AG08396 (cell line): ENCODE measurements around the gene MYL12B.
"Not testable (repeated sequence)": the region's sequence is repeated elsewhere in the genome, so short reads cannot be mapped to it uniquely, and the experiment has no call there.

Experiments used
- DNase-seq: peaks from one replicate; pipeline ENCODE4 v3.0.0; 2012; ENCODE audit warnings: low spot score, mixed read lengths

MYL12B gene

DNA sequence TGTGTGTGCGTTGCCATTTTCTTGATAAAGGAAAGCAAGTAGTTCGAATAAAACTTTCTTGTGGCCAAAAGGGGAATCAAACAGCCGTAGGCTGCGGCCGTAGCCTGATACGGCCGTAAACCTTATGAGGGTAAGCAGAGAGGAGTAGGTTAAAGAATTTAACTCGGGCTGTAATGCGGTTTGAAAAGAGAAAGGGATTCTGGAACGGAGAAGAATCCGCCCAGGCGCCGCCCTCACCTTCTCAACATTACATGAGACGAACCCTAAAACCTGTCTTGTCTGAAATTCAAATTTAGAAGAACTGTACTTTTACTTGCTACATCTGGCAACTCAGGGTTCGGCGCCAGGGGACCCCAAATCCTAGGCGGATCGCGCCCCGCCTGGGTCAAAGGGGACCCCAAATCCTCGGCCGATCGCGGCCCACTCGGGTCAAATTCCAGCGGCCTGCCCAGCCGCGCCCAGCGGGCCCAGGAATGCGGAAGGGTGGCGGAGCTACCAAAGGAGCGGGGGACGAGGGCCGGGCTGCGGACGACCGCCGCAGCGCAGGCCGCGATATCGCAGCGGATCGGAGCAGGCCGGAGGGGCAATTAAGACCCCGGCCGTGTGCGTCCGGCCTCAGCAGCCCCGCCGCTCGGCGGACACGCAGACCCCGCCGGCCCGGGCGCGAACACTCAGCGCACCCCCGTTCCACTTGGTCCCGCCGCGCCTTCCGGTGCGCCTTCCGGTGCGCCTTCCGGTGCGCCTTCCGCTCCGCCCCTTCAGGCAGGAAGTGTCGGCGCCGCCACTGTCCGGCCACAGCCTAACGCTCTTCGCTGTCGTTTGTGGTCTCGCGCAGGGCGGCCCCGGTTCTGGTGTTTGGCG, at the start of gene MYL12B:
Gene MYL12B (plus strand): TSS at position 761 of the 861 bp plus-strand sequence. CDS start 10,766 bp downstream, outside the sequence.
- peak; percentile 82 for DNase-seq

DNA sequence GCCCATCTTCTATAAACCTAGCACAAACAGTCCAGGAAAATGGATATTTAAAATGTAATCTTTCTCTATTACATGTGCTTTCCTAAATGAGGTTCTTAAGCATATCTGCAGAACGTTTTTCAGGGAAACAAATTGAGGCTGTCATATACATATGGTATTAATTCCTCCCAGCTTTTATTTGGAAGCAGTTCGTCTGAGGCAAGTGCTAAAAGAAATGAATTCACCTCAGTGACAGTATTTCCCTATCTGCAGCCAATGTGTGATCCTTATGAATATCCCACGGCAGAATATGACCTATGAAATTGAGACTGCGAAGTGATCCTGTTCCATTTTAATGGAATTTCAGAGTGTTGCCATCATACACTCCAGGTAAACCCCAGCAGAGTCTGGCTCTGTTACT, 49.3 kb upstream of the MYL12B start:
- DNase-seq, result no peak

DNA sequence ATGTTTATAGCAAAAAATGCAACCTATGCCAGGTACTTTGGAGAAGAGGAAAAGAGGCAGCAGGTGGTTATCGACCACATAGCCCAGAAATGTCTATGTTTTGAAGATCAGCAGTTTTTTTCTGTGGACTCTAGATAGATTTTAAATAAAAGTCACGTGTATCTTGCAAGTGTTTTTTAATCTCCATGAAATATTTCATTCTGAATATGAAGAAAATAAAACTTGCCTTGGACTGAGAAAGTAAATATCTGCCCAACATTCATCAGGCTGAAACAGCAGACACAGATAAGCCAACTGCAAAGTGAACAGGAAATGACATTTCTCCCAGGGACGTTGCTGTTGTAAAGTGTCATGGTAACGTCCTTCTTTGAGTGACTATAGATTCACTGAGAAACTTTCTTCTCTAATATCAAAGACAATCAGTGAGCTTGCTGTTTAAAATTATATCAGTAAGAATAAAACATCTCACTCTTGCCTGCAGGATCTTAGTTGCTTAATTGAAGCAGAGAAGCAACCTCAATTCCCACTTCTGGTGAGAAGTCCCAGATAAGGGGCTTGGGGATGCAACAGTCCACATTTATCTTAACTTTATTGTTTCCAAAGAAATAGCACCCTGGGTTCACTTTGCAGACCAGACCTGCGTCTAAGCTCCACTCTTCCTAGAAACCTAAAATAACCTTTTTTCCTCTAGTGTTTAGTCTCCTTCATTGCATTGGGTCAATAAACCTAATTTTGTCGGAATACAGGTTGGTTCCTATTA, 48.5 kb upstream of the MYL12B start:
- DNase-seq, result no peak

DNA sequence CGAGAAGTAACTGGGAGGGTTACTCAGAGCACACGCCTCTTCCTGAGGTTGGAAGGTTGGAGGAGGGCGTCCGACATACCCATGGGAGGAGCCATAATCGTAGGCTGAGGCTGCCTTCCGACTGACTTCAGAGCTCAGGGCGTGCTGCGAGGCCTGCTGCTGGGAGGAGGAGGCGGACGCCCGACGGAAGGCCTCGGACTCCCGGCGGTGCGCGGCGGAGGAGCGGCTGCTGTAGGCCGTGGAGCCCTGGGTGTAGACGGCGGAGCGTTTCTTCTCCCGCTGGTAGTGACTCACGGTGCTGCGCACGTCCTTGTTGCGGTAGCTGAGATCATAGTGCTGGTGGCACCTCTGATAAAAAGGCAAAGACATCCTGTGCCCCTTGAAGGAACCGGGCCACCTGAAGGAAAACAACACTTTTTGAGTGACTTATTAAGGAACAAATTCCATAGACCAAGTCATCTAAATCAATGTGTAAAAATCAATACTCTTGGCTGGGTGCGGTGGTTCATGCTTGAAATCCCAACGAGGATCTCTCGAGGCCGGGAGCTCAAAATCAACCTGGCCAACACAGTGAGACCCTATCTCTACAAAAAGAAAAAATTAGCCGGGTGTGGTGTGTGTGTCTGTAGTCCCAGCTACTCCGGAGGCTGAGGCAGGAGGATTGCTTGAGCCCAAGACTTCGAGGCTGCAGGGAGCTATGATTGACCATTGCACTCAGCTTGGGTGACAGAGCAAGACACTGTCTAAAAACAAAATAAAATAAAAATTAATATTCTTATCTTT, 46.9 kb upstream of the MYL12B start:
- no peak for DNase-seq

DNA sequence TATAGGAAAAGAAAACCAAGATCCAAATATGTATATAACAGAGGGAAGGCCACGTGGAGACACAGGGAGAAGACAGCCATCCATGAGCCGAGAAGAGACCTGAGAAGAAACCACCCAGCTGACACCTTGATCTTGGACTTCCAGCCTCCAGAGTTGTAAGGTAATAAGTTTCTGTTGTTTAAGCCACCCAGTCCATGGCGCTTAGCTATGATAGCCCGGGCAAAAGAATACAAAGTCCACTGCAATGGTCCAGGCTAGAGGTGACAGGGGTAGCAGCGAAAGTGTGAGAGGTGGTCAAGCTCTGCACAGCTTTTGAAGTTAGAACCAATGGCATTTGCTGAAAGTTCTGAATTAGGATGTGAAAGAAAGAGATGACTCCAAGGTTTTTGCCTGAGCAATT, 44.9 kb upstream of the MYL12B start:
- DNase-seq, result no peak

DNA sequence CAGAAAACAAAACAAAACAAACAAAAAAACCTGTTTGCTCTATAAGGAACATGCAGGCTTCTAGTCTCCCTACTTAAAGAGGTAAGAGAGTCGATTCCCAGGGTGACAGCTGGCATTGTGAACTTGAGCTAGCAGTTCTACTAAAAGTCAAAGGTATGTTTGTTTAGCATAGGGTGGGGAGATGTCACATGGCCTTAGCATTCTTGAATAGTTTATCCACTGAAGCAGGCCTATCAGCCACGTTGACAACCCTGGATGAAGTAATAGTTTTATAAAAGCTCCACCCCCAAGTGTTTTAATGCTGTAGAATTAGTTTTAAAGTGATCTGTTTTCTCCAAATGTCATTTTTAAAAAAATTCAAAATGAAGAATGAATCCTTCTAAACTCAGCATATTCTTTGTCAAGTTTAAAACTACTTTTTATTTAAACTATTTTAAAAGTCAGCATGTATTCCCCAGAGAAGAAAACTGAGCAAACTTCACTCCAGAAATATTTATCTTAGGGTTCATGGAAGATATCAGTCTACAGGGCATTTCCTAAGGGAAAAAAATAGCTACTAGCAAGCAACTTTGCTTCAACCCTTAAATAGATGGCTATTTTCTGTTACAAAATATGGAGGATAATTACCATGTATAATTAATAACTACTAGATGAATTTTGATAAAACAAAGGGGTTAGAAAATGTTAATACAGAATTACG, 43.8 kb upstream of the MYL12B start:
- peak; percentile 22 for DNase-seq

DNA sequence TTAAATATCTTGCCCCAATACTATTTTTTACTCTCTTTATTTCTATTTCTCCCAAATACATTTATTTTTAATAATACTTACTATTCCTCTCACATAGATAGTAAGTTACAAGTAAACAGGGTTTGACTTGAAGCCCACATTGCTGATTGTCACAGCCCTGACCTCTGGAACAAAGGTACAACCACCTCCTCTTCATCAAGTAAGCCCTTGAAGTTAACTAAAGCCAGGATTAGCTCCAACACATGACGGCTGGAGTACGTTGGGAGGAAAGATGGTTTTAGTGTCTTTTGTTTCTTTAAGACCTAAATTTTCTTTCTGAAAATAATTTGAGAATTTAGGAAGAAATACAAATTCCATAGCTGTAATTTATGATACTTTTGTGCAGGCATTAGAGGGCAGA, 43.1 kb upstream of the MYL12B start:
- DNase-seq, result no peak

DNA sequence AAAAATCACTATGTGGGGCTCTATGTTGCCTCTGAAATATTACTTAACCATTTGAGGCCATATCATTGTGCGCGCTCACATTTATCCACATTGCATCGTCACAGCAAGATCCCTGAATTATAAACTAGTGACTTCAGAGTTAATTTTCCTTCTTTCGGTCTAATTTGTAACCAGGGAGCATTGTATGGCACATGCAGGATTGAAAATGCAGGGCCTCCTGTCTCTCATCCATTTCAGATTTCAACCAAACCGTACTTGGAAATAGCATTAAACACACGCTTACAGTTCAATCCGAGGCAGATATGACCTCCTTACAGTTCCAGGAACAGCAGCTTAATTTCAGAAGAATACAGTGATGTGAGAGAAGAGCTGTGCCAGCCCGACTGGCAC, 42.7 kb upstream of the MYL12B start:
- no peak for DNase-seq

DNA sequence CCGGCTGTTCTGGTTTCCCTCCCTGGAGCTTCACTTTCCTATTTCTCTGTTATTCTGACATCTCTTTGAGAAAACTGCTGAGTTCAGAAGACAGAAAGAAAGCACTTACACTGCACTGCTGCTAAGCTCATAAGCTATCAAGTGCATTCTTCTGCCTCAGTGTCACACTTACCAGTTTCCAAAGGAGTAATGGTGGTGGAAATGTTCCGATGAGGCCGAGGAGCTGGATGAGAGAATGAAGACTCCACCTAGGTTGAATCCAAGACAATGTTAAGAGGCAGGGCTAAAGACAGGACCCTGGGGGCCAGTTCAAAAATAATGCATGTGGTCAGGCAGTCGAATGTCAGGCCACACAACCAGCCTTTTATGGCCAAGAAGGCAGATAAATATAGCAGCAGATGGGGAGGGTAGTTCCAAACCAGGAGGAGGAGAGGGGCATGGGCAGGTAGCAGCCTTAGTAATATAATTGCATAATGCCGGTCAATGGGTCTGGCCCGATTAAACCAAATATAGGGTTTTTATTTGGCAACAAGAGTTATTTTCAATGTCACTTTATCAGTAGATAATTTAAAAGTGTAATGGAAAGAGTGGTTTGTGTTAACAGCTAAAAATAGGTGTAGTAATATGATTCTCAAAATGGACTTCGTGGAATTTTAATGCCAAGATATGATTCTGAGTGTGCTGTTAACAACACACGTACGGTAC, 42.1 kb upstream of the MYL12B start, which contains the start of gene MYOM1:
Gene MYOM1 (minus strand): TSS at position 338 of the 705 bp plus-strand sequence. CDS start 4,745 bp downstream, outside the sequence.
- no peak for DNase-seq

DNA sequence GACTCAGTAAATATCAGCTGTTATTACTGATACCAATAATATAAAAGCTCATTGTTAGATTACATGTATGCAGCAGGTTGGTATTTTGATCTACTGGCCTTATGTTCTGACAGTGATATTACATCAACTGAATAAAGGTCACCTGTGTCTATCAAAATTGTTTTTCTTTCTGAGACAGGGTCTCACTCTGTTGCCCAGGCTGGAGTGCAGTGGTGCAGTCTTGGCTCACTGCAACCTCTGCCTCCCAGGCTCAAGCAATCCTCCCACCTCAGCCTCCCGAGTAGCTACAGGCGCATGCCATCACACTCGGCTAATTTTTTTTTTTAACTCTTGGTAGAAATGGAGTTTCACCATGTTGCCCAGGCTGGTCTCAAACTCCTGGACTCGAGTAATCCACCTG, 41.1 kb upstream of the MYL12B start:
- not testable (repeated sequence) for DNase-seq

DNA sequence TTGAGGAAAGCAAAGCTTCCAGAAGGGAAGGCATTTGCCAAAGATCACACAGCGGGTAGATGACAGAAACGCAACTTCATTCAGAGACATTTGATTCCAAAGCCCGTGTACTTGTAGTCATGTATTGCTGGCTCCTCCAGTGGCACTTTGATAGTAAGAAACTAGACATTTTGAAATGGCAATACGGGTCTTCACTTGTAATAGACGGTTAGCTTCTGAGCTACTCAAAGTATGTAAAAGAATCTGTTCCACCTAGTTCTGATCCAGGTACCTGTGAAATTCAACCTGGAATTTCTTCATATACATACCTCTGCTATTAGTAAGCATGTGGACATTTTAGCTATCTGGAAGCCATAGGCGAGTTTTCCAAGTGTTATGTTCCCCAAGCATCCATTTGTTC, 40.4 kb upstream of the MYL12B start:
- DNase-seq, result no peak

DNA sequence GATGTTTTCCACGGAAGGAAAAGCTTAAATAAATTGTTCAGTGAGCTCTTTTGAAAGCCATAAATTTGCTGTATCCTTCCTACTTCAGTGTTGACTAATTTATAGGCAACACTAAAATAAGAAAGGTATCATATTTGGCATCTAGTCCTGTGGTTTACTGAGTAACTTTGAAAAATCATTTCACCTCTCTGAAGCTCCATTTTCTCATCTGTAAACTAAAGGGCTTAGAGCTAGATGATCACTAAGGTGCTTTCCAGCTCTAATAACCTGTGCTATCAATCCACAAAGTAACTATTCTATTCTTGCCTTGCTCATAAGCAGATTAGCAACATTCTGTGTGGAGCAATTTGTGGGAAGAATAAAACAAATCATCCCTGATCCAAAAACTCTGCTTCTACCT, 38.6 kb upstream of the MYL12B start:
- no peak for DNase-seq

DNA sequence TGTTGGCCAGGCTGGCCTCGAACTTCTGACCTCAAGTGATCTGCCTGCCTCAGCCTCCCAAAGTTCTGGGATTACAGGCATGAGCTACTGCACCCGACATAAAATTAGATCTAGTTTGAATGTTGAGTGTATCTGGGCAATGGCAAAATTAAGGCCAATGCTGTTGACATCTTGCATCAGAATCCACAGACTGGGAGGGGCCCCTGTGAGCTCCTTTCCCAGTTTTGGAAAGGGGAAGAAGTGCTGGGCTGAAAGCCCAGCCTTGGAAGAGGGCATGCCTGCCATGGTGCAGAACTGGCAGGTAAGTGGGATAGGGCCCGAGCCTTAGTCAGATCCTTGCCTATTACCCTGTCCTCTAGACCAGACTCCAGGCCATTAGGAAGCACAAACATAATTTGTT, 37.7 kb upstream of the MYL12B start:
- no peak for DNase-seq

DNA sequence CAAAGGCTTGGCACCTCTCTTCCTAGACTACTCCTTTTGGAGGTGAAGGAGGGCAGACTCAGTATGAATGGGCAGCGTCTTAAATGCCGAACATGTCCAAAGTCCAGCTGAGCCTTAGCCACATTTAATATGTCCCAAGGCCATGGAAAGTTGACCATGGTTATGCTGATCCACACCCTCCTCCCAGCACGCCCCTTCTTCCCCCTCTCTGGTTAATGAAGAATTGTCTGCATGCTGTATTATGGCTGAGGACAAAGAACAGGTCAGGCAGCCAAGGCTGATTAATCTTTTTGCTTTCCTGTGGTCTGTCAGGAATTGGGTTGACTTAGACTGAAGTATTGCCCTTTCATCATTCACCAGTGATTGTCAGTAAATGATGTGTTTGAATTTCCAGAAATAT, 36.3 kb upstream of the MYL12B start:
- no peak for DNase-seq

DNA sequence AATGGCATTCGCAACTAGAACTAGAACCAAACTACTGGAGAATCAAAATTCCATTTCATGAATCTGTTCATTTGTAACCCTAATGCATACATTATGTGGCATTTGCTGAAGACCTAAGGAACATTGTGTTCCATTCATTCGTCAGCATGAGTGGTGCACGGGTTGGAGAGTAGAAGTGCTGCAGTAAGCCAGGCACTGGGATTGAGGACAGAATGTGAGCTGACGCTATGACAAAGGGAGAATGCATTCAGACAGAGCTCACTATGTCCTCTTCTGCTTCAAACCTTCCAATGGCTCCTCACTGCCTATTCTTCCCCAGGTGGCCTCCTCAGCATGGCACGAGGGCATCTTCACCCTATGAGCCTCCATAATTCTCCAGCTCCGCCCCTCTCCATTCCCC, 35.9 kb upstream of the MYL12B start:
- no peak for DNase-seq

DNA sequence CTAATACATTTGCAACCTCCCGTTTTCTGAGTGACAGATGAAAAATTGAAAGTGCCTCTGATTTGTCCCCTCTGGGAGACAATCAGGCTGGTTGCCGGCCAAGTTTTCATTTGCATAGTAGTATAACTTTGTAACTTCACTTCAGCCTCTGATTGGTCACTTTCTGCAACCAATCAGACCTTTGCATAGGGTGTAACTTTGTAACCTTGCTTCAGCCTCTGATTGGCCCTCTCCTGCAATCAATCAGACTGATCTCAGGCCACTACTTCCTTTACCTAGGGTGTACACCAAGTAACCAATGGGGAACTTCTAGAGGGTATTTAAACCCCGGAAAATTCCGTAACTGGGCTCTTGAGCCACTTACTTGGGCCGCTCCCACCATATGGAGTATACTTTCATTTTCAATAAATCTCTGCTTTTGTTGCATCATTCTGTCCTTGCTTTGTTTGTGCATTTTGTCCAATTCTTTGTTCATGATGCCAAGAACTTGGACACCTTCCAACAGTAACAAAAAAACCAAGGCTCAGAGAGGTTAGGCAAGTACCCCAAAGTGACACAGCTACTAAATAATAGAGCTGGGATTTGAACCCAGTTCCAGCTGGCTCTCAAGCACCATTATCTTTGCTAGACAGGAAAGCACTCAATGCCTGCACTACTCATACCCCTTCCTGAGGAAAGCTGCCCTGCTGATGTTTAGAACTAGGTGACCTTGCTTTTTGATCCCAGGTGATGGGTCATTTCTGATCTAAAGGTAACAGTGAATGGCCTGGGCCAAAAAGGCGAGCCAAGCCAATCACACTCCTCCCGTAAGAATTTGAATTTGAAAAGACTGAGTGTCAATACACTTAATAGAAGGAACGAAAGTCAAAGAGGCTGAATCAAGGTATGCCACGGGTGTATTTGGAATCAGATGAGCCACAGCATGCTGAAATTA, 31.3 kb upstream of the MYL12B start:
- DNase-seq, result peak; percentile 37

DNA sequence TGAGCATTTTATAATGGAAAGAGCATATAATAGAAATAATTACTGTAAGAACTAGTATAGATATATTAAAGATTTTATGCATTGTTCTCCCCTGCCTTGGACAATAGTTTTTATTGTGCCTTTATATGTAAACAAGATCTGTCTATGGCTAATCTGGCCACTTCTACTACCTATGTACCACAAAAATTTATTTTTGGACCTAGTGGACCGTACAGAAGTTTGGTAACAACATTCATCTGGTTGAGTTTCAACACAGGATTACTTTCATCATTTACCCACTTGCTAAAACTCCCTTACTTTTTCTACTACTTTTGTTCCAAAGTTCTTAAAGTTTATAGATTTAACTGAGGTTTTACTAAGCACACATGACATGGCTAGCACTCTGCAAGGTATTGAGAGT, 28.9 kb upstream of the MYL12B start:
- DNase-seq, result no peak

DNA sequence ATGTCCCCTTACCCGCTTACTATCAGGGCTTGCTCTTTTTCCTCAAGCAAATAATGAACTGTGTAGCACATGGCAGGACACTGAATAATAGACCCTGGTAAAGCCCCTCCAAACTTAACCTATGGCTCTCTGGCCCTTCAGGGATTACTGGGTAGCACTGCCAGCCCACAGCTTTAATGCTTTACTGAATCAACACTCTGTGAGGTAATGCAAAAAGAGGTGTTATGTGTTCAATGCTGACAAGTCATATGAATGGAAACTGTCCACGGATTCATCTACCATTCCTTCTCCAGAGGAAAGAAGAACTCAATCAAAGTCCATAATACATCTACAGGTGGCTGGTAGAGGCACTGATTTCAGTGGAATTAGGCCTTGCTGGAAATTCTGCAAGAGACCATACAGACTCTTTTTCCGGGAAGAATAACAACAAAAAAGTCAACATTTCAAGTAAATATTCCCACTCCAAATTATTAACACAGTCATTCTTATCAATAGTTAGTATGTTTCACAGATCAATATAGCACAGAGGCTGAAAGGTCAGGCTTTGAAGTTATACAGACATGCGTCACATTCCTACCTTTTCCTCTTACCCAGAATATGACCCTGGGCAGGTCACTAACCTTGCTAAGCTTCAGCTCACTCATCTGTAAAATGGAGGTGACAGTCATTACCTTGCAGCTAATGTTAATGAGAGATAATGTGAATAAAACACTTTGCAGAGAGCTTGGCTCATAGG, 28.3 kb upstream of the MYL12B start:
- no peak for DNase-seq

DNA sequence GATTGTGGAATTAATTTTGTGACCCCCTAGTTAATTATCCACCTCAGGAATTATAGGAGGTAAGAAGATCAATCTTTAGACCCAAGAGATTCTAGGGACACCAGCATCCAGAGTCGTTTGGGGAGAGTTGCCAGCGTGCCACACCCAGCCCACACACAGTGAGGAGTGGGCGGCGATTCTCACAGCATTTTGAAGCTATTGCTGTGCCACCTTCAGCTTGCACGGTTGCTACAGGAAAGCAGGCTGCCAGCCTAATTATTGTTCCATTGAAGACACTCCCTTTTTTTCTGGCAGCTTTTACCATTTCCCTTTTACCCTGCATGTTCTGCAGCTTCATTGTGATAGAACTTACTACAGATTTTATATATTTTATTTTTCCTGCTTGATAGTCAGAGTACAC, 27.5 kb upstream of the MYL12B start:
- DNase-seq, result no peak
